ENCODE results near the gene DPH2. TPM values are rescaled to one million over a fixed set of nuclear protein-coding genes. Genes with fewer than 3 reads are reported as not detected.
A peak's percentile ranks its signal among the peaks of the same experiment; 100 is the strongest.

Gene DPH2
- total RNA-seq, 1 experiment from 2014 or later = 38.9 TPM

DNA sequence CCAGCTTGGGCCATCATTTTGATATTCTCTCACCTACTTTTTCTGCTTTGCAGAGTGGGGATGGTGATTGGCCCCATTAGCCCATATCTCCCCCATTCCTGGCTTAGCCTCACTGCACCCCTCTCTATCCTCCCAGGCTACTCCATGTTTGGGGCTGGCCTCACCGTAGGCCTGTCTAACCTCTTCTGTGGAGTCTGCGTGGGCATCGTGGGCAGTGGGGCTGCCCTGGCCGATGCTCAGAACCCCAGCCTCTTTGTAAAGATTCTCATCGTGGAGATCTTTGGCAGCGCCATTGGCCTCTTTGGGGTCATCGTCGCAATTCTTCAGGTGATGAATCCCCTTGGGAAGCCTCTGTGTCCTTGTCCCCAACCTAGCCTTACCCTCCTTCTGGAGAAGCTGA is 7.1 kb downstream of the DPH2 start:
- no peak overlapping the region for H3K27ac Mint-ChIP-seq (ENCODE audit: low read depth, unreplicated experiment)
- H3K9me3 Mint-ChIP-seq (ENCODE audit: unreplicated experiment) = no peaks in the 10 kb centered on the region
- POLR2A ChIA-PET = interaction anchor here (1.0 to 3.3 kb wide), 3 partner anchors 31 to 270 kb away, joined by 3 to 21 read pairs (median 8); partner anchors contain the start of genes IPO13 and ST3GAL3
- H3K4me3 Mint-ChIP-seq (ENCODE audit: unreplicated experiment) = peak overlapping the region; percentile 94
- TF ChIP-seq, protein P1, sequence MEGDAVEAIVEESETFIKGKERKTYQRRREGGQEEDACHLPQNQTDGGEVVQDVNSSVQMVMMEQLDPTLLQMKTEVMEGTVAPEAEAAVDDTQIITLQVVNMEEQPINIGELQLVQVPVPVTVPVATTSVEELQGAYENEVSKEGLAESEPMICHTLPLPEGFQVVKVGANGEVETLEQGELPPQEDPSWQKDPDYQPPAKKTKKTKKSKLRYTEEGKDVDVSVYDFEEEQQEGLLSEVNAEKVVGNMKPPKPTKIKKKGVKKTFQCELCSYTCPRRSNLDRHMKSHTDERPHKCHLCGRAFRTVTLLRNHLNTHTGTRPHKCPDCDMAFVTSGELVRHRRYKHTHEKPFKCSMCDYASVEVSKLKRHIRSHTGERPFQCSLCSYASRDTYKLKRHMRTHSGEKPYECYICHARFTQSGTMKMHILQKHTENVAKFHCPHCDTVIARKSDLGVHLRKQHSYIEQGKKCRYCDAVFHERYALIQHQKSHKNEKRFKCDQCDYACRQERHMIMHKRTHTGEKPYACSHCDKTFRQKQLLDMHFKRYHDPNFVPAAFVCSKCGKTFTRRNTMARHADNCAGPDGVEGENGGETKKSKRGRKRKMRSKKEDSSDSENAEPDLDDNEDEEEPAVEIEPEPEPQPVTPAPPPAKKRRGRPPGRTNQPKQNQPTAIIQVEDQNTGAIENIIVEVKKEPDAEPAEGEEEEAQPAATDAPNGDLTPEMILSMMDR (IDR thresholded peaks at IDR 0.05; ENCODE audit: unreplicated experiment) = no peak
- intact Hi-C loops (cut with micrococcal nuclease) = loop anchor here (5.0 kb wide), 1 partner anchor 450 kb away; no protein-coding TSS in a partner anchor
- BruUV-seq (replicated peaks) = no TSS peak
- H3K36me3 Mint-ChIP-seq (ENCODE audit: insufficient read depth, unreplicated experiment) = peaks cover 29% of the 10 kb centered on the region
- H3K4me1 Mint-ChIP-seq (ENCODE audit: insufficient read depth, unreplicated experiment) = peaks cover 48% of the 10 kb centered on the region
- no peaks in the 10 kb centered on the region for H3K27me3 Mint-ChIP-seq (ENCODE audit: insufficient read depth, unreplicated experiment)
- CTCF ChIA-PET = interaction anchor here (0.6 to 0.7 kb wide), 2 partner anchors 12 to 401 kb away, joined by 3 to 5 read pairs; no protein-coding TSS in a partner anchor
- DNase-seq (ENCODE audit: unreplicated experiment) = no peak

DNA sequence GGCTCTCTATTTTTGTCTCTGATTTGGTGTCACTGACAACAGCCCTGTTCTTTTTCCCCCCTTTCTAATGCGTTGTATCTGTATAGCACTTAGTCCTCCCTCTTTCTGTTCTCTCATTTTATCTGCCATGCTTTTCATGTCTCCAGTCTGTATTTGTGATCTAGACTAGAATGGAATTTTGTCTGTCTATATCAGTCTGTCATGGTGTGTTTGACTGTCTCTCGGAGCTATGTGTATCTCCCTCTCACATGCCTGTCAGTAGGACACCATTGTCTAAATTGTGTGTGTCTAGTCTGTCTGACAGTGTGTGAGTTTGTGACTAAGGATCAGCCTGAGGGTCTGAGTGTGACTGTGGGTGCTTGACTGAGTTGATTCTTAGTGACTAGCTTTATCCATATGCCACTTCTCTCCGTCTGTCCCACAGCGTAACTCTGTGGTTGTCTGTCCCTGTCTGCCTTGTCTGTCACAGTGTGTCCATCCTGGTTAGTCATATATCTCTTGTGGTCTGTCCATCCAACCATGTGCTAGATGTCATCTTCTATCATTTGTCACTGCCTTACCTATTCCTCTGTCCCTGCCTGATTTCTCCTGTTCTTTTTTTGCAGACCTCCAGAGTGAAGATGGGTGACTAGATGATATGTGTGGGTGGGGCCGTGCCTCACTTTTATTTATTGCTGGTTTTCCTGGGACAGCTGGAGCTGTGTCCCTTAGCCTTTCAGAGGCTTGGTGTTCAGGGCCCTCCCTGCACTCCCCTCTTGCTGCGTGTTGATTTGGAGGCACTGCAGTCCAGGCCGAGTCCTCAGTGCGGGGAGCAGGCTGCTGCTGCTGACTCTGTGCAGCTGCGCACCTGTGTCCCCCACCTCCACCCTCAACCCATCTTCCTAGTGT is 7.8 kb downstream of the DPH2 start:
- no peak for DNase-seq (ENCODE audit: unreplicated experiment)
- H3K4me1 Mint-ChIP-seq (ENCODE audit: insufficient read depth, unreplicated experiment) = peaks cover 55% of the 10 kb centered on the region
- TF ChIP-seq, protein P1 (IDR thresholded peaks at IDR 0.05; ENCODE audit: unreplicated experiment) = no peak
- H3K27me3 Mint-ChIP-seq (ENCODE audit: insufficient read depth, unreplicated experiment) = no peaks in the 10 kb centered on the region
- intact Hi-C loops (cut with micrococcal nuclease) = loop anchor here (5.0 kb wide), 1 partner anchor 450 kb away; no protein-coding TSS in a partner anchor
- CTCF ChIA-PET = interaction anchor here (0.6 to 0.9 kb wide), 5 partner anchors 11 to 448 kb away, joined by 3 to 5 read pairs (median 3); no protein-coding TSS in a partner anchor
- H3K36me3 Mint-ChIP-seq (ENCODE audit: insufficient read depth, unreplicated experiment) = peaks cover 29% of the 10 kb centered on the region
- H3K9me3 Mint-ChIP-seq (ENCODE audit: unreplicated experiment) = no peaks in the 10 kb centered on the region
- peak overlapping the region; percentile 94 for H3K4me3 Mint-ChIP-seq (ENCODE audit: unreplicated experiment)
- H3K27ac Mint-ChIP-seq (ENCODE audit: low read depth, unreplicated experiment) = no peak overlapping the region
- POLR2A ChIA-PET = interaction anchor here (0.6 to 1.0 kb wide), 4 partner anchors 13 to 270 kb away, joined by 3 to 4 read pairs (median 3); partner anchors contain the start of gene ST3GAL3
- BruUV-seq (replicated peaks) = no TSS peak

DNA sequence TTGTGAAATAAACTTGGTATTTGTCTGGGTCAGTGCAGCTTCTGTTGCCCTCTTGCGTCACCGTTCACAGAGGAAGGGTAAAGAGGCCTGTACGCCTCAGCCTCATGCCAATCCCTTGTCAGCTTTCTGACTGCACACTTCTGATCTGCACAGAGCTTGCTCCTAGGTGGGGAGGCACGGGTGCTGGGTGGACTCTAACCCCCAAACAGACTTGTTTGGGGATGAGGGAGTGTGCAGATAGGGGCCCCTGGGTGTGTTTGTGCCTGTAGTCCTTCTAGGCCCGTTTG is 8.4 kb downstream of the DPH2 start:
- Mint-ChIP-seq H3K4me1 (ENCODE audit: insufficient read depth, unreplicated experiment) (peaks cover 60% of the 10 kb centered on the region), H3K4me3 (ENCODE audit: unreplicated experiment) (peak overlapping the region; percentile 94), H3K36me3 (ENCODE audit: insufficient read depth, unreplicated experiment) (peaks cover 31% of the 10 kb centered on the region), H3K9me3 (ENCODE audit: unreplicated experiment) (no peaks in the 10 kb centered on the region), H3K27me3 (ENCODE audit: insufficient read depth, unreplicated experiment) (no peaks in the 10 kb centered on the region), H3K27ac (ENCODE audit: low read depth, unreplicated experiment) (no peak overlapping the region)
- BruUV-seq (replicated peaks) = no TSS peak
- ChIA-PET CTCF (interaction anchor here (0.7 to 0.9 kb wide), 2 partner anchors 201 to 448 kb away, joined by 3 to 4 read pairs; no protein-coding TSS in a partner anchor), POLR2A (interaction anchor here (0.6 to 1.0 kb wide), 3 partner anchors 12 to 195 kb away, joined by 3 to 4 read pairs (median 3); no protein-coding TSS in a partner anchor)
- no peak for DNase-seq (ENCODE audit: unreplicated experiment)
- TF ChIP-seq, protein P1 (IDR thresholded peaks at IDR 0.05; ENCODE audit: unreplicated experiment) = no peak
- intact Hi-C loops (cut with micrococcal nuclease) = loop anchor here (5.0 kb wide), 1 partner anchor 451 kb away; no protein-coding TSS in a partner anchor

Measured in MCF 10A (cell line).